ENCODE data around the gene SIMC1. TPM values are rescaled to one million over a fixed set of nuclear protein-coding genes. Genes with fewer than 3 reads are reported as not detected.

SIMC1 gene
- total RNA-seq, 1 donor from 2014 or later, result 10.9 TPM

DNA sequence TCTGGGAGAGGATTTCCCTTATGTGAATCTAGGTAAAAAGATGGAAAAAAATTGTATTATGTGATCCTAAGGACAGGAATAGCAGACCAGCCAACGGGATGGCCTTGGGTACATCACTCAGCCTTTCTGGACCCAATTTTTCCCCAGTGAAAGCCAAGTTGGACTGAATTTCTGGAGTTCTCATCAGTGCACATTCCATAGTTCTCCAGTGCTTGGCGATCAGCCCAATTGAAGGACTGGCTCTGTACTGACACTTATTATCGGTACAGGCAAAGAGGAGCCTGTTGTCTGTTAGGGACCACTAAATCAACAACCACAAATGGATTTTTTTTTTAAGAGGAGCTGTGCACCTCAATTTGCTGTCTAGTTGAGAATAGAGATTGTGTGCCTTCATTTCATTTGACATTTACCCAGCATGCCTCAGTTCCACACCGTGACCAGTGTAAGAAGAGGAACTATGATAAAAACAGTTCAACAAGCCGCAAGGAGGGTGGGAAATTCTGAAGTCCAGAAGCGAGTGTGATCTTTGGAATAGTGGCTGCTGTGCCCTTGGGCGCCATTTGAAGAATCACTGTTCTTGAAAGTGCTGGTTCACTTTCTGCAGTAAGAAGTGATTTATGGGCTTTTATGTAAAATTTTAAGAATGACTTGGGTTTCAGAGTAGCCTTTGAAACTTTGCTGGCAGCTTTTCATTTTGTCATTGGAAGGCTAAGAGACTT, 135.0 kb downstream of the SIMC1 start:
- Histone ChIP-seq H3F3A (ENCODE audit: low read depth) (no peaks in the 10 kb centered on the region), H3K27ac (no peak overlapping the region), H3K36me3 (no peaks in the 10 kb centered on the region), H3K4me1 (no peaks in the 10 kb centered on the region), H3K9ac (no peak overlapping the region), H4K20me1 (ENCODE audit: low read depth) (no peaks in the 10 kb centered on the region), H3K4me2 (no peak overlapping the region), H3K79me2 (ENCODE audit: low read depth) (no peaks in the 10 kb centered on the region), H3K27me3 (no peaks in the 10 kb centered on the region), H3K4me3 (no peak overlapping the region), H3K9me3 (ENCODE audit: low read depth) (no peaks in the 10 kb centered on the region), H2AFZ (replicated peaks) (no peak overlapping the region)
- no peak for TF ChIP-seq EZH2phosphoT487 (IDR thresholded peaks at IDR 0.05)
- TF ChIP-seq EZH2 (IDR thresholded peaks at IDR 0.05), result no peak
- TF ChIP-seq, protein P1, sequence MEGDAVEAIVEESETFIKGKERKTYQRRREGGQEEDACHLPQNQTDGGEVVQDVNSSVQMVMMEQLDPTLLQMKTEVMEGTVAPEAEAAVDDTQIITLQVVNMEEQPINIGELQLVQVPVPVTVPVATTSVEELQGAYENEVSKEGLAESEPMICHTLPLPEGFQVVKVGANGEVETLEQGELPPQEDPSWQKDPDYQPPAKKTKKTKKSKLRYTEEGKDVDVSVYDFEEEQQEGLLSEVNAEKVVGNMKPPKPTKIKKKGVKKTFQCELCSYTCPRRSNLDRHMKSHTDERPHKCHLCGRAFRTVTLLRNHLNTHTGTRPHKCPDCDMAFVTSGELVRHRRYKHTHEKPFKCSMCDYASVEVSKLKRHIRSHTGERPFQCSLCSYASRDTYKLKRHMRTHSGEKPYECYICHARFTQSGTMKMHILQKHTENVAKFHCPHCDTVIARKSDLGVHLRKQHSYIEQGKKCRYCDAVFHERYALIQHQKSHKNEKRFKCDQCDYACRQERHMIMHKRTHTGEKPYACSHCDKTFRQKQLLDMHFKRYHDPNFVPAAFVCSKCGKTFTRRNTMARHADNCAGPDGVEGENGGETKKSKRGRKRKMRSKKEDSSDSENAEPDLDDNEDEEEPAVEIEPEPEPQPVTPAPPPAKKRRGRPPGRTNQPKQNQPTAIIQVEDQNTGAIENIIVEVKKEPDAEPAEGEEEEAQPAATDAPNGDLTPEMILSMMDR (IDR thresholded peaks at IDR 0.05), result no peak
- peaks cover 17% of the 10 kb centered on the region for H3K36me3 Mint-ChIP-seq
- no peaks in the 10 kb centered on the region for H3K4me1 Mint-ChIP-seq
- no peak for DNase-seq (ENCODE audit: low spot score)
- no peak overlapping the region for H3K27ac Mint-ChIP-seq
- H3K27me3 Mint-ChIP-seq (ENCODE audit: insufficient read depth, low read depth), result peaks cover 2% of the 10 kb centered on the region
- no peak overlapping the region for H3K4me3 Mint-ChIP-seq
- no peaks in the 10 kb centered on the region for H3K9me3 Mint-ChIP-seq

DNA sequence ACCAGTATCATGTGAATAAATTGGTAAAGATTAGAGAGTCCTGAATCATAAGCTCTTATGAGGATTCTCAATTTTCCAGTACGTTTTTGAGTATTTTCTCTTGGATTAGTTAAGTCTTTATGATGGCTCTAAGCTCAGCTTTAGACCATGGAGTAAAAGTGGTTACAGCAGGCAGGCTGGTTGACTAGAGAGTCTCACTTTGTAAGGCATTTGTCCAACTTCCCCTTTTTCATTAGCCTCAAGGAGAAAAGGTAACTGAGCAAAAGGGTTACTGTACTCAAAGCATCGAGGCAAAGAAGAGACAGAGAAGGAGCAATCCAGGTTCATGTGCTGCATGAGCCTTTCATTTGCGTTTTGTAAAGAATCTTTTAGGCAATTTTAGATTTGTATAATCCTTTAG, 141.7 kb downstream of the SIMC1 start:
- Mint-ChIP-seq H3K27ac (no peak overlapping the region), H3K27me3 (ENCODE audit: insufficient read depth, low read depth) (no peaks in the 10 kb centered on the region), H3K9me3 (no peaks in the 10 kb centered on the region), H3K36me3 (peaks cover 7% of the 10 kb centered on the region), H3K4me1 (no peaks in the 10 kb centered on the region), H3K4me3 (no peak overlapping the region)
- H3K4me1 ChIP-seq, result no peaks in the 10 kb centered on the region
- no peaks in the 10 kb centered on the region for H3F3A ChIP-seq (ENCODE audit: low read depth)
- H3K9ac ChIP-seq, result no peak overlapping the region
- no peaks in the 10 kb centered on the region for H3K79me2 ChIP-seq (ENCODE audit: low read depth)
- no peaks in the 10 kb centered on the region for H3K36me3 ChIP-seq
- H3K4me3 ChIP-seq, result no peak overlapping the region
- H3K4me2 ChIP-seq, result no peak overlapping the region
- H3K9me3 ChIP-seq (ENCODE audit: low read depth), result no peaks in the 10 kb centered on the region
- H2AFZ ChIP-seq (replicated peaks), result no peak overlapping the region
- DNase-seq (ENCODE audit: low spot score), result no peak
- no peaks in the 10 kb centered on the region for H3K27me3 ChIP-seq
- H3K27ac ChIP-seq, result no peak overlapping the region
- TF ChIP-seq EZH2phosphoT487 (IDR thresholded peaks at IDR 0.05), result no peak
- no peak for TF ChIP-seq EZH2 (IDR thresholded peaks at IDR 0.05)
- TF ChIP-seq, protein P1 (IDR thresholded peaks at IDR 0.05), result no peak
- no peaks in the 10 kb centered on the region for H4K20me1 ChIP-seq (ENCODE audit: low read depth)

DNA sequence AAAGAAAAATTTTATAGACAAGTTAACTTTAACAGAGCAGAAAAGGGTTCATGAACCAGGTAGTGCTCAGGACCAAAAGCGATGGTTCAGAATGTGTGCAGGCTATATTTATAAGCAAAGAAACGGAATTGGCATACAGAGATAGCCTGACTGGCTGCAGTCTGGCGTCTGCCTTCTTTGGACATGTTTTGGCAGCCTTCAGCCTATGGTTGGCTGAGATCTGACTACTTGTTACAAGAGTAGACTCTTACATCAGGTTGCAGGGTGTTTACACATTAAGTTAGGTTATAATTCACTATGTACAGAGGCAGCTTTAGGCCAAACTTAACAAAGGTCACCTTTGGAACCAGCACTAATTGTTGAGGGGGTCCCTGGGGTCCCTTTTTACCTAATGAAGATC, 143.2 kb downstream of the SIMC1 start:
- no peaks in the 10 kb centered on the region for H3K36me3 ChIP-seq
- no peak overlapping the region for H3K27ac ChIP-seq
- Mint-ChIP-seq H3K4me3 (no peak overlapping the region), H3K9me3 (no peaks in the 10 kb centered on the region), H3K4me1 (peaks cover 2% of the 10 kb centered on the region), H3K36me3 (peaks cover 6% of the 10 kb centered on the region), H3K27me3 (ENCODE audit: insufficient read depth, low read depth) (no peaks in the 10 kb centered on the region), H3K27ac (no peak overlapping the region)
- H2AFZ ChIP-seq (replicated peaks), result no peak overlapping the region
- no peak overlapping the region for H3K9ac ChIP-seq
- no peaks in the 10 kb centered on the region for H3K27me3 ChIP-seq
- no peaks in the 10 kb centered on the region for H3K9me3 ChIP-seq (ENCODE audit: low read depth)
- DNase-seq (ENCODE audit: low spot score), result no peak
- H3K4me3 ChIP-seq, result no peak overlapping the region
- TF ChIP-seq, protein P1 (IDR thresholded peaks at IDR 0.05), result no peak
- TF ChIP-seq EZH2 (IDR thresholded peaks at IDR 0.05), result no peak
- TF ChIP-seq EZH2phosphoT487 (IDR thresholded peaks at IDR 0.05), result no peak
- no peaks in the 10 kb centered on the region for H3F3A ChIP-seq (ENCODE audit: low read depth)
- no peaks in the 10 kb centered on the region for H3K4me1 ChIP-seq
- H3K79me2 ChIP-seq (ENCODE audit: low read depth), result peaks cover 10% of the 10 kb centered on the region
- no peak overlapping the region for H3K4me2 ChIP-seq
- H4K20me1 ChIP-seq (ENCODE audit: low read depth), result no peaks in the 10 kb centered on the region
